ENCODE data around the gene AURKB. TPM values are rescaled to one million over a fixed set of nuclear protein-coding genes. Genes with fewer than 3 reads are reported as not detected.

AURKB gene
- total RNA-seq, 1 donor from 2014 or later: 108 TPM

DNA sequence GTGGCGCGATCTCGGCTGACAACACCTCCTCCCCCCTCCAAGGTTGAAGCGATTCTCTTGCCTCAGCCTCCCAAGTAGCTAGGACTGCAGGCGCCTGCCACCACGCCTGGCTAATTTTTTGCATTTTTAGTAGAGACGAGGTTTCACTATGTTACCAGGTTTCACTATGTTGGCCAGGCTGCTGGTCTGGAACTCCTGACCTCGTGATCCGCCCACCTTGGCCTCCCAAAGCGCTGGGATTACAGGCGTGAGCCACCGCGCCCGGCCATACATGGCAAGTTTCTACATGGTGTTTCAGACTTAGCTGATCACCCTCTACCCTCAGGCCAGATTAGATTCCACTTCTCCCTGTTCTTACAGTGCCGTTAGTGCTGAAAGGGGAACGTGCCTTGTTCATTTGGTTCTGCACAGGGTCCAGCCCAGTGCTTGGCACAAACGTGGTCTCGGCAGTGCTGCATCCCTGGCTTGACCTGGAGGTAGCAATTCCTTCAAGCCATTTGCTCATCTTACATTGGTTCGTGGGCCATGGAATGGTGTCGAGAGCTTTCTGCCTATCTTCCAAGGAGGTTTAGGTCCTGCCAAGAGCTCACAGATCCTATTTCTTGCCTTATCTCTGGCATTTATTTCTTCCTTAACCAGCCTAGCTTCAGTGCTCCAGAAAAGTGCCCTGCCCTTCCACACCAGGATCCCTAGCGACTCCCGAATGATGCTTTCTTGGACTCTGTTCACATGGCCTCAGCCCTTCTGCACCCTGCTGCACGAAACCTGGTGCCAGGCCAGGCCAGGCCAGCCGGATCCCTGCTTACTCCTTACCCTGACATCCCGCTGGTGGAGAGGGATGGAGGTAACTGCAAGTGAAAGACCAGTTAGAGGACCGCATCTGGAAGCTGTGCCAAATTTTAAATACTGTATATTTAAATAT, 14.8 kb upstream of the AURKB start:
- peaks cover 36% of the 10 kb centered on the region for H3K4me1 Mint-ChIP-seq (ENCODE audit: unreplicated experiment)
- H3K27ac Mint-ChIP-seq: peak overlapping the region; percentile 100
- no peak for DNase-seq (ENCODE audit: extremely low spot score, unreplicated experiment)
- peak overlapping the region; percentile 66 for H3K4me3 Mint-ChIP-seq
- TF ChIP-seq, protein P1, sequence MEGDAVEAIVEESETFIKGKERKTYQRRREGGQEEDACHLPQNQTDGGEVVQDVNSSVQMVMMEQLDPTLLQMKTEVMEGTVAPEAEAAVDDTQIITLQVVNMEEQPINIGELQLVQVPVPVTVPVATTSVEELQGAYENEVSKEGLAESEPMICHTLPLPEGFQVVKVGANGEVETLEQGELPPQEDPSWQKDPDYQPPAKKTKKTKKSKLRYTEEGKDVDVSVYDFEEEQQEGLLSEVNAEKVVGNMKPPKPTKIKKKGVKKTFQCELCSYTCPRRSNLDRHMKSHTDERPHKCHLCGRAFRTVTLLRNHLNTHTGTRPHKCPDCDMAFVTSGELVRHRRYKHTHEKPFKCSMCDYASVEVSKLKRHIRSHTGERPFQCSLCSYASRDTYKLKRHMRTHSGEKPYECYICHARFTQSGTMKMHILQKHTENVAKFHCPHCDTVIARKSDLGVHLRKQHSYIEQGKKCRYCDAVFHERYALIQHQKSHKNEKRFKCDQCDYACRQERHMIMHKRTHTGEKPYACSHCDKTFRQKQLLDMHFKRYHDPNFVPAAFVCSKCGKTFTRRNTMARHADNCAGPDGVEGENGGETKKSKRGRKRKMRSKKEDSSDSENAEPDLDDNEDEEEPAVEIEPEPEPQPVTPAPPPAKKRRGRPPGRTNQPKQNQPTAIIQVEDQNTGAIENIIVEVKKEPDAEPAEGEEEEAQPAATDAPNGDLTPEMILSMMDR (conservative IDR thresholded peaks at IDR 0.05): no peak
- no peaks in the 10 kb centered on the region for H3K9me3 Mint-ChIP-seq
- peaks cover 22% of the 10 kb centered on the region for H3K36me3 Mint-ChIP-seq
- H3K27me3 Mint-ChIP-seq: peaks cover 38% of the 10 kb centered on the region

DNA sequence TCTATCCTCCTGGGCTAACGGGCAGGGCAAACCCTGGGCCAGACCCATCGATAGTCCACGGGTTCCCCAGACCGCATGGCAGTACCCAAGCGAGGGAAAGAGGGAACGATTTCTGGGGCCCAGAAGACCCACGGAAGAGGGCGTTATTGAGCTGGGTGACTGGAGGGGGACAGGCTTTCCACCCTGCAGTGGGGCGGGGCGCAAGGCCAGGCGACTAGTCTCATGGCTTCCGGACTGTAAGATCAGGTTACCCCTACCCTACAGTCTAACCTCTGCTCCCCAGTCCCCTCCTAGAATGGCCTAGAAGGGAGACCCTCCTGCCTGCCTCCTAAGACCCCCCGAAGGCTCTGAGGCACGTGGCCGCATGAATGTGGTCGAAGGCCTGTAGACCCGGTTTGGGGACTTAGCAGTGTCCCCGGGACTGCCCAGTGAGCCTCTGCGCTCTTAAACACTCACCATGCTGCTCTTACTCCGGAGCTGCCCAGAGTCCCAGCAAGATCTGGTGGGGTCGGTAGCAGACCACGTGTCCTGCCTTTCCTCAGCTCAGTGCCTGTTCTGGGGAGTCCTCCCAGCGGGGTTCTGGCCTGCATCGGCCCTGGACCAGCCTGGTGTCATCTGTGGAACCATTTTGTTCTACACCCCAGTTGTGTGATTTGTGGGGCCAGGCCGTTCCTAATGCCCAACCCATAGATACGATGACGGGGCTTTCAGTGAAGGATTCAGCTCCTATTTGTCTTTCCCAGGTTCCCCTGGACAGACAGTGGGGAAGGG, 13.2 kb upstream of the AURKB start:
- no peak for DNase-seq (ENCODE audit: extremely low spot score, unreplicated experiment)
- H3K4me3 Mint-ChIP-seq: peak overlapping the region; percentile 98
- peaks cover 36% of the 10 kb centered on the region for H3K4me1 Mint-ChIP-seq (ENCODE audit: unreplicated experiment)
- H3K36me3 Mint-ChIP-seq: peaks cover 17% of the 10 kb centered on the region
- TF ChIP-seq, protein P1 (conservative IDR thresholded peaks at IDR 0.05): no peak
- H3K27me3 Mint-ChIP-seq: peaks cover 38% of the 10 kb centered on the region
- no peaks in the 10 kb centered on the region for H3K9me3 Mint-ChIP-seq
- peak overlapping the region; percentile 100 for H3K27ac Mint-ChIP-seq

DNA sequence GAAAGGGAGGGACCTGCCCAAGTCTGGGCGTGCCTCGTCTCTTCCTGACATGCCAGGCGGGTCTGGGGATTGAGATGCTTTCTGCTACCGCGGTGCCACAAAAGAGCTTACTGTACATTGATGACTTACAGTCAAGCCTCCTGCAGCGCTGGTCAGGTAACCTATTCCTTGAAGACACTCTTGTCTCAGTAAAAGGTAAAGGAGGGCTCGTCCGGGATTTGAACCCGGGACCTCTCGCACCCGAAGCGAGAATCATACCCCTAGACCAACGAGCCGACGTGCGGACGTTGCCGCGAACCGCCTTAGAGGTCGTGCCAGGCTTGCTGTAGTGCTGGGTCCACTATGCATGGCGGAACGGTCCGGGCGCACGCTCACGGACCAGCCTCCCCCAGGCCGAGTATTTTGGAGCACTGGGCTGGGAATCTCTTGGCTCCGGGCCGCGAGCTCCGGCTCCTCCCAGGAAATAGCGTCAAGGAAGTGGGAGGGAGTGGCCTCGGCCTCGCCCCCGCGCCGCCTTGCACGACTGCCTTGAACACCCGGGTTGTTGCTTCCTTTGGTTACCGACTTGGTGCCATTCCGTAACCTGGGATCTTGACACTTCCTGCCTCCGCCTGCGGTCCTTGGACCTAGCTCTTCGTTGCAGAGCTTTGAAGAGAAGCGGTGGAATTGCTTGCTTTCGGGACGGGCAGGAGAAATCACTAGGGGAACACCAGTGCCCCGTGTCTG, 12.4 kb upstream of the AURKB start:
- no peaks in the 10 kb centered on the region for H3K9me3 Mint-ChIP-seq
- H3K4me1 Mint-ChIP-seq (ENCODE audit: unreplicated experiment): peaks cover 42% of the 10 kb centered on the region
- peaks cover 17% of the 10 kb centered on the region for H3K36me3 Mint-ChIP-seq

DNA sequence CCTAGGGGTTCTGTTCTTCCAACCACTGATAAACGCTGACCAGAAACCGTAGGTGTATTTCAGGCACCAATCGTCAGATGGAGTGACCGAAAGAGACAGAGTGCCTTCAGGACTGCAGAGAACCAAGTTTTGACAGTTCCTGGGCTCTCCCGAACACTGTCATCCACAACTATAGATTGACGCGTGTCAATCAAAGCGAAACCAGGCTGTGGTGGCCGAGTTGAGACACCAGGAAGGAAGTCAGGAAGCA, 11.9 kb upstream of the AURKB start:
- peak overlapping the region; percentile 100 for H3K27ac Mint-ChIP-seq
- peaks cover 38% of the 10 kb centered on the region for H3K27me3 Mint-ChIP-seq
- peaks cover 37% of the 10 kb centered on the region for H3K4me1 Mint-ChIP-seq (ENCODE audit: unreplicated experiment)
- H3K9me3 Mint-ChIP-seq: no peaks in the 10 kb centered on the region
- peak overlapping the region; percentile 98 for H3K4me3 Mint-ChIP-seq
- TF ChIP-seq, protein P1 (conservative IDR thresholded peaks at IDR 0.05): no peak
- no peak for DNase-seq (ENCODE audit: extremely low spot score, unreplicated experiment)
- peaks cover 17% of the 10 kb centered on the region for H3K36me3 Mint-ChIP-seq

More for the DNA sequence above, 12.4 kb upstream of the AURKB start:
- Mint-ChIP-seq H3K27me3 (peaks cover 38% of the 10 kb centered on the region), H3K27ac (peak overlapping the region; percentile 100), H3K4me3 (peak overlapping the region; percentile 98)
- DNase-seq (ENCODE audit: extremely low spot score, unreplicated experiment): peak; percentile 95
- TF ChIP-seq, protein P1 (conservative IDR thresholded peaks at IDR 0.05): no peak

DNA sequence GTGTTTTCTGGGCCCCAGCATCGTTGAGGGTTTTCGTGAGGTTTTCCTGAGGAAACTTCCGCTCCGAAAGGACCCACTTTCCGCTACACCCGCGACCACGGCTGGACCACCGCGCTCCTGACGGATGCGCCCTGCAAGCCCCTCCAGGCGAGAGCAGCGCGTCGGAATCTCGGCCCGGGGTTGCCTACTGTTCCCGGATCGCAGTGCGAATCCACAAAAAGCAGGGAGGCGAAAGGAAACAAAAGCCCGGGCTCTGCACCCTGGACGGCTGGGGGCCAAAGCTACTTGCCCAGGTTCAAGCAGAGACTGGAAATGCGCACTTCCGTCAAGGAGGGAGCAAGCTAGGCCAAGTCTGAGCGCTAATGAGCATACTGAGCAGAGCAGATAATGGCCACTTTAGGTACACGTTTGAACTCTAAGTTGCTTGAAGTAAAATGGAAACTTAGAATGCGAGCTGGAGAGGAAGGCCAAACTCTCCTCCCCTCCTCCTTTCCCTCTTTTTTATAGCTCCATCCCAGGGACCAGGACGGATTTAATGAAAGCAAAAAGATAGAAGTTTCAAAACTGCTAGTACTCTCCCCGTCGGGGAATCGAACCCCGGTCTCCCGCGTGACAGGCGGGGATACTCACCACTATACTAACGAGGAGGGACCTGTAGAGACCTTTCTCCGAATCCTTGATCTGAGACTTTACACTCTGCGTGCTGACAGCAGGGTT, 11.4 kb upstream of the AURKB start:
- Mint-ChIP-seq H3K27ac (peak overlapping the region; percentile 100), H3K4me1 (ENCODE audit: unreplicated experiment) (peaks cover 32% of the 10 kb centered on the region), H3K9me3 (no peaks in the 10 kb centered on the region), H3K36me3 (peaks cover 13% of the 10 kb centered on the region), H3K27me3 (peaks cover 33% of the 10 kb centered on the region), H3K4me3 (peak overlapping the region; percentile 98)
- TF ChIP-seq, protein P1 (conservative IDR thresholded peaks at IDR 0.05): no peak
- peak; percentile 90 for DNase-seq (ENCODE audit: extremely low spot score, unreplicated experiment)
